WERI-Rb-1 (cell line): ENCODE results near the gene FNIP2.

Experiments used
- DNase-seq: peaks from one replicate; pipeline ENCODE4 v3.0.0-alpha.2; 2020
- H3K27ac ChIP-seq: fragments of 250-450 bp; sonication (Bioruptor Pico); 2 replicates; pipeline ENCODE4 v1.5.1; 2020; ENCODE audit warnings: mild to moderate bottlenecking, moderate library complexity
- H3K27me3 ChIP-seq: fragments of 250-450 bp; sonication (Bioruptor Pico); 2 replicates; pipeline ENCODE4 v1.5.1; 2021; ENCODE audit warnings: mild to moderate bottlenecking, low read depth, moderate library complexity; ENCODE audit not compliant: insufficient read depth, severe bottlenecking
- H3K36me3 ChIP-seq: fragments of 250-450 bp; sonication (Bioruptor Pico); 2 replicates; pipeline ENCODE4 v1.5.1; 2020; ENCODE audit warnings: mild to moderate bottlenecking, moderate library complexity
- H3K4me3 ChIP-seq: 2 replicates; pipeline ENCODE4 v1.5.1; 2011; ENCODE audit warnings: low read depth, mild to moderate bottlenecking, control low read depth, low read length
- H3K9me3 ChIP-seq: fragments of 250-450 bp; sonication (Bioruptor Pico); 2 replicates; pipeline ENCODE4 v1.5.1; 2021; ENCODE audit warnings: mild to moderate bottlenecking, moderate library complexity; ENCODE audit not compliant: severe bottlenecking
- CTCF ChIP-seq: IDR thresholded peaks from 2 replicates; pipeline ENCODE4 v1.5.1; 2011; ENCODE audit warnings: low read depth, mild to moderate bottlenecking, control low read depth, inconsistent platforms, low read length

The FNIP2 gene

GRCh38 chr4:158767451-158767850 is 1.4 kb upstream of the FNIP2 start:
- Histone ChIP-seq H3K27me3 (no peaks in the 10 kb centered on the region), H3K27ac (no peak overlapping the region), H3K36me3 (peaks cover 3% of the 10 kb centered on the region; the same call in 1 of the 2 replicates), H3K9me3 (no peaks in the 10 kb centered on the region), H3K4me3 (no peak overlapping the region)
- DNase-seq = no peak
- no peak for TF ChIP-seq CTCF

GRCh38 chr4:158769175-158769921 is 522 bp downstream of the FNIP2 start:
- no peaks in the 10 kb centered on the region for H3K9me3 ChIP-seq
- H3K36me3 ChIP-seq = peaks cover 3% of the 10 kb centered on the region; the same call in 1 of the 2 replicates
- peak; percentile 55 for DNase-seq
- no peak for TF ChIP-seq CTCF
- peak overlapping the region; percentile 92 for H3K4me3 ChIP-seq
- H3K27ac ChIP-seq = peak overlapping the region; percentile 97
- H3K27me3 ChIP-seq = no peaks in the 10 kb centered on the region

- Histone ChIP-seq H3K27me3 (no peaks in the 10 kb centered on the region), H3K9me3 (no peaks in the 10 kb centered on the region), H3K36me3 (peaks cover 3% of the 10 kb centered on the region; the same call in 1 of the 2 replicates), H3K27ac (no peak overlapping the region), H3K4me3 (no peak overlapping the region)
- no peak for TF ChIP-seq CTCF
- DNase-seq = no peak
Measured at GRCh38 chr4:158770671-158771070, 1.8 kb downstream of the FNIP2 start.

- no peak for DNase-seq
- Histone ChIP-seq H3K27me3 (no peaks in the 10 kb centered on the region), H3K36me3 (peaks cover 3% of the 10 kb centered on the region; the same call in 1 of the 2 replicates), H3K27ac (no peak overlapping the region), H3K9me3 (no peaks in the 10 kb centered on the region), H3K4me3 (no peak overlapping the region)
- no peak for TF ChIP-seq CTCF
Measured at GRCh38 chr4:158771776-158772175, 3.0 kb downstream of the FNIP2 start.

GRCh38 chr4:158775091-158775651 is 6.3 kb downstream of the FNIP2 start:
- no peak for TF ChIP-seq CTCF
- DNase-seq = no peak
- H3K36me3 ChIP-seq = no peaks in the 10 kb centered on the region
- H3K9me3 ChIP-seq = no peaks in the 10 kb centered on the region
- H3K27ac ChIP-seq = no peak overlapping the region
- H3K27me3 ChIP-seq = no peaks in the 10 kb centered on the region
- H3K4me3 ChIP-seq = no peak overlapping the region
